Activated naive CD4-positive, alpha-beta T cell treated with anti-CD3 and anti-CD28 coated beads for 36 hours (primary cell): ENCODE results near the gene DPF3. TPM values are rescaled to one million over a fixed set of nuclear protein-coding genes. Genes with fewer than 3 reads are reported as not detected.

ENCODE experiments used
- CTCF ChIA-PET: fragments of 350-600 bp; sonication (Branson Sonifier 250); formaldehyde crosslinking; loops from one replicate; lab custom pipeline; 2021; ENCODE audit warnings: antibody characterized with exemption; lab: Charles Lee
- DNase-seq: peaks from one replicate; pipeline ENCODE4 v3.0.0-alpha.2; 2020
- H3K27ac Mint-ChIP-seq: one replicate; pipeline ENCODE4 v1.8.0; 2021; ENCODE audit warnings: mild to moderate bottlenecking, mixed read lengths
- H3K27me3 Mint-ChIP-seq: one replicate; pipeline ENCODE4 v1.8.0; 2021; ENCODE audit warnings: low read depth, mixed read lengths
- H3K36me3 Mint-ChIP-seq: one replicate; pipeline ENCODE4 v1.8.0; 2021; ENCODE audit warnings: low read depth, mixed read lengths
- H3K4me1 Mint-ChIP-seq: one replicate; pipeline ENCODE4 v1.8.0; 2021; ENCODE audit warnings: low read depth, mixed read lengths
- H3K4me3 Mint-ChIP-seq: one replicate; pipeline ENCODE4 v1.8.0; 2021; ENCODE audit warnings: mild to moderate bottlenecking, moderate library complexity, mixed read lengths
- H3K9me3 Mint-ChIP-seq: one replicate; pipeline ENCODE4 v1.8.0; 2021; ENCODE audit warnings: mixed read lengths
- intact Hi-C: fragments of 100-400 bp; cut with micrococcal nuclease; formaldehyde crosslinking; loops from one replicate; pipeline ENCODE4 v1.15.1; 2023
- total RNA-seq, 2 experiments: library from RNA; stranded (reverse); gene quantifications; one replicate each; pipeline ENCODE4 v1.2.3, GENCODE V29; 2021

The DPF3 gene
- total RNA-seq, 2 experiments from 2014 or later = 0.29 to 0.47 TPM

DNA sequence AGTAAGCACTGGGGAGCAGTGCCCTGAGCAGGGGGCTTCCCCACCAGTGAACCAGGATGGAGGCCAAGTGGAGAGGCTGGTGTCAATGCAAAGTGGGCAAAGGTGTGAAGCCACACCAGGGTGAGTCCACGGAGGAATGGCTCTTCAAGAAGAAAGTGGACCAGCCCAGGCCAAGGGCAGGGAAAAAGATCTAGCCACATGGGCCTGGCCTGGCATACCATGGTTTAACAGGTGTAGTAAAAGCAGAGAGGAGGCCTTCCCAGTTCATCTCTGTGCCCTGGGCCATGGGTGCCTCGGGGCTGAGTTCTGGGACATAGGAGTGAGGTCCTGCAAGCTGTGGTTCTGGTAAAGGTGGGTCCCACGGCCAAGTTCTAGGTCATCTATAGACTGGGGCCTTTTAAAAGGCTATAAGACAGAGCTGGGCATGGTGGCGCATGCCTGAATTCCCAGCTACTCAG is 153.4 kb downstream of the DPF3 start:
- Mint-ChIP-seq H3K4me3 (no peak overlapping the region), H3K36me3 (no peaks in the 10 kb centered on the region), H3K27ac (no peak overlapping the region), H3K4me1 (no peaks in the 10 kb centered on the region), H3K9me3 (no peaks in the 10 kb centered on the region), H3K27me3 (no peaks in the 10 kb centered on the region)
- no peak for DNase-seq
- CTCF ChIA-PET = no interaction called here
- intact Hi-C loops = no loop called here

DNA sequence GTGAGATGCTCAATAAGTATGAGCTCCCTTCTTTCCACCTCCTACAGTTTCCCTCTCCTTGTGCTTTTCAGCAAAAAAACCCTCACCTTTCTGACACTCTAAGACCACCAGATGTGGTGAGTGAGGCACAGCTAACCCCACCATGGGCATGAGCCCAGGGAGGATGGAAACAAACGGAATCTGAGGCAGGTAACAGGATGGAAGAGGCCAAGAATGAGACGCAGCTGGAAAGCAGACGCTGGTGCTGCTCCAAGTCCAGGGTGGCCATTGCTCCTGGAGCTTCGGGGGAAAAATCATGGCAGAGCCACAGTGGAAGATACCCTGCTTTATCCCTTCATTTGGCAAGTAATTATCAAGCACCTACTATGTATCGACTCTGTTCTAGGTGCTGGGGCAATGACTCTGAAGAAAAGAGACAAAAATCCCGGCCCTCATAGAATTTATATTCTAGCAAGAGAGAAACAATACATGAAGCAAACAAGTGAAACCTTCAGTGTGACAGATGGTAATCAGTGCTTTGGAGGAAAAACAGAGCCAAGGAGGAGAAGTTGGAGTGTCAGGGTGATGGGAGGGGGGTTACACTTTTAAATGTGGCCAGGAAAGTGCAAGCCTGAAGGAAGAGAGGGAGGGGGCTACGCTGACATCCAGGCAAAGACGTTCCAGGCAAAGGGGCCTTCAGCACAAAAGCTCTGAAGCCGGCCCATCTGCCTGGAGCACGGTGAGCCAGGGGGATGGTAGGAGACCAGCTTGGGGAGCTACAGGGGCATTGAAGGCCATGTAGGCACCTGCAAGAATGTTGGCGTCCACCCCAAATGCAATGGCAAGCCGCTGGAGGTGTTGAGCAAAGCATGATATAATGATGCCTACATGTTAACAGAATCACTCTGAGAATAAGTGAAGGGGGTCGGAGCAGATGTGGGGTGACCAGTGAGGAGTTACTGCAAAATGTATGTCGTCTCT is 154.2 kb downstream of the DPF3 start:
- CTCF ChIA-PET = interaction anchor here (0.8 kb wide), 1 partner anchor 96 kb away, joined by 3 read pairs; no protein-coding TSS in a partner anchor
- DNase-seq = no peak
- Mint-ChIP-seq H3K4me3 (no peak overlapping the region), H3K36me3 (no peaks in the 10 kb centered on the region), H3K9me3 (no peaks in the 10 kb centered on the region), H3K27me3 (no peaks in the 10 kb centered on the region), H3K4me1 (no peaks in the 10 kb centered on the region), H3K27ac (no peak overlapping the region)
- intact Hi-C loops = no loop called here

DNA sequence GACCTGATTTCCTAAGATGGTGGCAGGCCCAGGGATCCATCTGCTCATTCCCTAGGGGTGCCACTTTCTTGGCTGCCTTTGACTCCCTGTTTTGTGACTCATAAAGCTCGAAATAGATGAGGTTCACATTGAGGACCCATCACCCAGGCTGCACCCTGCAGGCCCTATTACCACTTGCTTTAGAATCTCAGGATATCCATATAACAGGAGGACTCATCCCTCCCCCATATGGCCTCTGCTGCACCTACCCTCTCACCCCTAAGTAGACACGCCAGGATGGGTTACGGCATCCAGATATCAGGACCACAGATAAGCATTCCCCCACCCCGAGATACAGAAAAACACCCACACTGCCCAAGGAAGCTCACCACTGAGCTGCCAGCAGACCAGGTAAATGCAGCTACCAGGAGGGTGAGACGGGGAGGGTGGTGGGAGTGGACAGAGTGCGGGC is 155.7 kb downstream of the DPF3 start:
- no peak overlapping the region for H3K4me3 Mint-ChIP-seq
- H3K36me3 Mint-ChIP-seq = no peaks in the 10 kb centered on the region
- no peaks in the 10 kb centered on the region for H3K27me3 Mint-ChIP-seq
- CTCF ChIA-PET = interaction anchor here (0.5 to 1.0 kb wide), 4 partner anchors 27 to 1377 kb away, joined by 3 to 4 read pairs (median 3); no protein-coding TSS in a partner anchor
- intact Hi-C loops = no loop called here
- no peaks in the 10 kb centered on the region for H3K9me3 Mint-ChIP-seq
- H3K27ac Mint-ChIP-seq = no peak overlapping the region
- no peaks in the 10 kb centered on the region for H3K4me1 Mint-ChIP-seq
- no peak for DNase-seq

DNA sequence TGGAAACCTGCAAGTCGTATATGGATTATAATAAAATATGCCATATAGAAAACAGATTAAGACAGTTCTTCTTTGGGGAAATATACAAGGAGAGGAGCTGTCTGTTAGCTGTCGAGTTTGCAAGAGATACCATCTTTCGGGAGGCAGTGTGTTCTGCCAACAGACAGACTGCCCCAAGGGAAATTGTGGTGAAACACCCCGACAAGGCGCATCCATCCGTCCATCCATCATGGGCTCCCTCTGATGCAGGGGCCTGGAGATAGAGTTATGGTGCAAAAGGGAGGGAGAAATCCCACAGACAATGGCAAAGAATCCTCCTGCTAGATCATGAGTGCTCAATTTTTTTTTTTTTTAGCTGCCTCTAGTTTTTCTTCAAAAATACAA is 156.3 kb downstream of the DPF3 start:
- H3K27me3 Mint-ChIP-seq = no peaks in the 10 kb centered on the region
- no peak overlapping the region for H3K27ac Mint-ChIP-seq
- no peaks in the 10 kb centered on the region for H3K4me1 Mint-ChIP-seq
- no peak overlapping the region for H3K4me3 Mint-ChIP-seq
- intact Hi-C loops = no loop called here
- H3K9me3 Mint-ChIP-seq = no peaks in the 10 kb centered on the region
- H3K36me3 Mint-ChIP-seq = no peaks in the 10 kb centered on the region
- CTCF ChIA-PET = interaction anchor here (0.6 to 1.1 kb wide), 4 partner anchors 28 to 265 kb away, joined by 3 to 5 read pairs (median 4); no protein-coding TSS in a partner anchor
- no peak for DNase-seq

DNA sequence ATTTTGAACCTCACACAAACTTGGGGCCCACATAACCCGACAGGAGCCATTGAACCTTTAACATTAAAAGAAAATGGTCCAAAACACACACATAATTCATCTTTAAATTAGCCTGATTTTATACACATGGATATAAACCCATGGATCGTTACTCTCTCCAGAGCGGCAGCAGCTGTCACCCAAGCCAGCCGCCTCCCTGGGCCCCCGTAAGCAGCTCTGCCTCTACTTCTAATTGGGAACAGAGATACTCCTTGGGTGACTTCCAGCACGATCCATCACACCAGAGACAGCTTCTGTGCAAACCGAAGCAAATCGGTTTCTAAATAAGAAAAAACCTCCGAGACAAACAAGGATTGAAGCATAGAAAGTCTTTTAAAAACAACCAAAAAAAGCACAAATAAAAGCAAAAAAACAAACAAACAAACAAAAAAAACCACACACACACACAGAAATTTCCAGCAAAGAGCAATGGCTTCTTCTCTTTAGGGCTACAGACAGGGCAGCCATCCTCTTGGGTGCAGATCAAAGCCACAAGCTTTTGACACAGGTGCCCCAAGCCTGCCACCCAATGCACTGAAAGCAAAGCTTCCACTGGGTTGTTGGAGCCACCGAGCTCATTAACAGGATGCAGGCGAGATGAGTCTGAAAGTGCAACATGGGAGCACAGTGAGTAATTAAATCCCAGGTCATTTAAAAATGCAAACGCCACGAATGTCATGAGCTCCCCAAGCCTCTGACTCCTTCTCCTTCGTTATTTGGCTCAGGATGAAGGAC is 156.9 kb downstream of the DPF3 start:
- Mint-ChIP-seq H3K9me3 (no peaks in the 10 kb centered on the region), H3K36me3 (no peaks in the 10 kb centered on the region), H3K4me1 (no peaks in the 10 kb centered on the region), H3K27ac (no peak overlapping the region), H3K4me3 (no peak overlapping the region), H3K27me3 (no peaks in the 10 kb centered on the region)
- no peak for DNase-seq
- CTCF ChIA-PET = interaction anchor here (0.6 to 1.1 kb wide), 3 partner anchors 31 to 264 kb away, joined by 3 to 5 read pairs (median 4); no protein-coding TSS in a partner anchor
- intact Hi-C loops = no loop called here

DNA sequence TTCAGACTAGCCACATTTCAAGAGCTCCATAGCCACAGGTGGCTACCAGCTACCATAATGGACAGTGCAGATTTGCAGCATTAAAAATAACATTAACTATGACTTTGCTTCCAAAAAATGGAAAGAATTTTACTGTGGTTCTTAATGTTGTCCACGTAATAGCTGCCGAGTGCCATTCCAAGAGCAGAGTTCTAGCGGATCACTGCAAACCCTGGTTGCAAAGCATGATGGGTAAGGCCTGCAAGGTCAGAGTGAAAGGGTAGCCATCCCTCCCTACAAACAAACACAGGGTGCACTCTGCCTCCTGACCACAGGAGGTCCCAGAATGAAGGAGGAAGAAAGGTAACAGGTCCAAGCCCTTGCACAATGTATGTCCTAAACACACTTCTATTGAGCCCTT is 157.6 kb downstream of the DPF3 start:
- no peak overlapping the region for H3K27ac Mint-ChIP-seq
- intact Hi-C loops = no loop called here
- H3K9me3 Mint-ChIP-seq = no peaks in the 10 kb centered on the region
- CTCF ChIA-PET = no interaction called here
- DNase-seq = no peak
- H3K36me3 Mint-ChIP-seq = no peaks in the 10 kb centered on the region
- no peaks in the 10 kb centered on the region for H3K27me3 Mint-ChIP-seq
- H3K4me3 Mint-ChIP-seq = no peak overlapping the region
- H3K4me1 Mint-ChIP-seq = no peaks in the 10 kb centered on the region

DNA sequence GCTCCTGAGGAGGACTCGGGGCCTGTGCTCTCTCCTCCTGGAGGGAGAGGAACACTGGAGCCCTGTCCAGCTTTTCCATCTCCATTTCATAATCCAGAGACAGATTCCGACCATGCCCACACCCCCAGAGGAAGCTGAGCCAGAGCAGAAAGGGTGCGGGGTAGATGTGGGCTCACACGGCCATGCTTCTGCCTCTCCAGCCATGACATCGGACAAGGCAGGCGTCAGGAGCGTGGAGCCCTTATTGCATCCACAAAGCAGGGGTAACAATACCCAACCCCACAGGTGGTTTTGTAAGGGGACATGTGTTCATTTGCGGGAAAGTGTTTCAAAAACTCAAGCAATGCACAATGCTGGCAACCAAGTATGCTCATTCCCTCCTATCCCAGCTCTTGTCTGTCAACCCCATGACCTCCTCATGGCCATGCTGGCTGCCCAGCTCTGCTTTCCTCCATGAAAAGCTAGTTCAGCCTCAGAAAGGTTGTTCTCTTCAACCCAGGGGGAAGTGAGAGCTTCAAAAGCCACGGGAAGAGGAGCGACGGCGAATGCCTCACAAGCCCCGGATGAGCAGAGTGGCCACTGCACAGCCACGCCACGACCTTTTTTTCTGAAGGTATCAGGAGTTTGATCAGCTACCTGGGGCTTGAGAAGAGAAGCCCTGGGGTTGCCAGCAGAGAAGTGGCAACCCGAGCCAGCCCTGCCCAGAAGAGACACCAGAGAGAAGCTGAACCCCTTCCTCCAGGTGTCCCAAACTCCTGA is 161.7 kb downstream of the DPF3 start:
- Mint-ChIP-seq H3K9me3 (no peaks in the 10 kb centered on the region), H3K27ac (no peak overlapping the region), H3K4me3 (no peak overlapping the region), H3K36me3 (no peaks in the 10 kb centered on the region), H3K27me3 (no peaks in the 10 kb centered on the region), H3K4me1 (no peaks in the 10 kb centered on the region)
- intact Hi-C loops = no loop called here
- CTCF ChIA-PET = interaction anchor here (1.3 kb wide), 1 partner anchor 173 kb away, joined by 3 read pairs; no protein-coding TSS in a partner anchor
- DNase-seq = no peak

DNA sequence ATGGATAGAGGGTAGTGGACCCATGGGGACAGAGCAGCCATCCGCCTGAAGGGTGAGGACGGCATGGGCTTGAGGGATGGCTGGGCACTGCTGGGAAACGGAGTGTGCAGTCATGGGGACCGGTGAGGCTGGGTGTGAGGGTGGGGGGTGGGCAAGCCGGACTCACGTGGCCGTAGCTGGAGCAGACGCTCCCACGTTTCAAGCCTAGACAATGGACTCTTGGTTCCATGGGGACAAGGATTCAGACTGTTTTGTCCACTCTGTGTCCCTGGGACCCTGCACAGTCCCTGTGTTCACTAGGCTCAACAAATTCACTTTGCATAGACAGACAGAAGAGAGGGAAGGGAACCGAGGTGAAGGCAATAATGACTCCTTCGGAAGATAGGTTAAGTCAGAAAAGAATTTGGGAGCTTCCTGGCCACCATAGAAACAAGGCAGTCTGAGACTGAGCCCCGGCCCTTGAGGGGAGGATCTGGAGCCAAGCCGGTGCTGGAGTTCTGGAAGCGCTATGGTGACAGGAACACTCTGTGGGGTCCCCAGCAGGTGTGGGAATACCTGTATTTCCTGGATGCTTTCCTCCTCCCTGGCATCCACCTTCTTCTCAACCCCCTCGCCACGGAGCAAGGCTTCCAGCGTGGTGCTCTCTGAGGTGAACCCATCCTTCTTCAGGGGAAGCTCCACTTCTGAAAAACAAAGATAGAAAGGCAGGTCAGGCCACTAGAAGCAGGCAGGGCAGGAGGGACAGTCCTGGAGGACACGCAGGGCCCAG is 162.5 kb downstream of the DPF3 start:
- no peaks in the 10 kb centered on the region for H3K9me3 Mint-ChIP-seq
- H3K27ac Mint-ChIP-seq = no peak overlapping the region
- H3K27me3 Mint-ChIP-seq = no peaks in the 10 kb centered on the region
- no peaks in the 10 kb centered on the region for H3K4me1 Mint-ChIP-seq
- intact Hi-C loops = no loop called here
- H3K4me3 Mint-ChIP-seq = no peak overlapping the region
- no peaks in the 10 kb centered on the region for H3K36me3 Mint-ChIP-seq
- CTCF ChIA-PET = interaction anchor here (1.3 kb wide), 1 partner anchor 174 kb away, joined by 3 read pairs; no protein-coding TSS in a partner anchor
- no peak for DNase-seq

DNA sequence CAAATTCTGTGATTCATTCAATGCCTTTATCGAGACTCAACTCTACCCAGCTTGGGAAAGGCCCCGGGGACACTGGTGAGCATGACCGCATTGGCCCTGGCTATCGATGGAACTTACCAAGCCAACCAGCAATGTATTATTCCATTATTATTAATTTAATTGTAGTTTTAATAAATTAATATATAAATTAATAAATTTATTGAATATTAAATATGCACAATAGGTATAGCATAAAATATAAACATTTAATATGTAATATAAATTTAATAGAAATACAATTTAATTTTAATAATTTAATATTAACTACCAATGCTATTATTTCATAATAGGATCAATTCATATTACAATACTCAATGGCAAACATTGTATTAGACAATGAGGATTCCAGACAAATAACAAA is 163.4 kb downstream of the DPF3 start:
- no peak overlapping the region for H3K27ac Mint-ChIP-seq
- no peaks in the 10 kb centered on the region for H3K4me1 Mint-ChIP-seq
- no peaks in the 10 kb centered on the region for H3K36me3 Mint-ChIP-seq
- intact Hi-C loops = no loop called here
- no peaks in the 10 kb centered on the region for H3K27me3 Mint-ChIP-seq
- H3K9me3 Mint-ChIP-seq = no peaks in the 10 kb centered on the region
- DNase-seq = no peak
- no peak overlapping the region for H3K4me3 Mint-ChIP-seq
- CTCF ChIA-PET = no interaction called here

DNA sequence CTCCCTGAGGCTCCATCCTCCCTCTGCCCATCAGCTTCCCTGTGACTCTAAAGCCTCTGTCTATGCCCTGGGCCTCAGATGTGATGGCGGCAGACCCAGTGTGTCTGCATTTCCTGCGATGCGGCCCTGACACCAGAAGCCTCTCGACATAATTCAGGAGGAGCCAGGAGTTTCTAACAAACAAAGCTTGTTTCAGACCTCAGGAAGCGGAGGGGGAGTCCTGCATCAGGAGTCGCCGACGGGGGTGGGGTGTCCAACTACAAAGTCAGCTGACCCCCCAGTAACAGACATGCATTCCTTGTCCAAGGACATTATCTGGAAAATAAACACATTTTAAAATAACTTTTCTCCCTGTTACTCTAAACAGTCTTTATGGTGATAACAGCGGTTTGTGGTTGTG is 167.5 kb downstream of the DPF3 start:
- Mint-ChIP-seq H3K4me3 (no peak overlapping the region), H3K4me1 (no peaks in the 10 kb centered on the region), H3K36me3 (no peaks in the 10 kb centered on the region), H3K27ac (no peak overlapping the region), H3K9me3 (no peaks in the 10 kb centered on the region), H3K27me3 (no peaks in the 10 kb centered on the region)
- intact Hi-C loops = no loop called here
- DNase-seq = no peak
- CTCF ChIA-PET = no interaction called here

DNA sequence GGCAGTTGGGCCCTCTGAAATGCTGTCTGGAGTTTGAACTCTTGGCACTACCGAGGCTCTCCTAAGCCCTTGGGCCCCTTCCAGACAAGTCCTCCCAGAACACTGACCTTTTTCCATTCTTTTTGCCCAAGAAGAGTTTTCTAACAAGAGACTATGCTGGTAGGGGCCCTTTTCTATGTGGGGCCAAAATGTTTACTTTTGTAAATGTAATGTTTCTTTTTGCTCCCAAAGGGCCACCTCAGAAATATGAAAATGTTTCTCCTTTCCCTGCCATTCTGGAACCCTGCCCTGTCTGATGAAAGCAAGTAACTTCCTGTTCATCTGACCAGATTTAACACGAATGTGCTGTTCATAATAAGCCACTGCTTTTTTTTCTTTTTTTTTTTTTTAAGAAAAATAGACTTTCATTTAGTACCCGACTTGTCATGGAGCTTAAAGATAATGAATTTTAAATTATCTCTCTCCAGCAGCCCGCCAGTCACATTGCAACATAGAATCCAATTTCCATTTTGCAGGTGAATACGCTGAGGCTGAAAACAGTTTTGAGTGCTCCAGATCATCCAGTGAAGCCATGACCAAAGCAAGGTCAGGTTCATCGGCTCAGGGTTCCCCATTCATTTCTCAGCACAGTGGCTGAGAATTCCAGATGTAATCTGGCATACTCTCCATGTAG is 169.9 kb downstream of the DPF3 start:
- Mint-ChIP-seq H3K9me3 (no peaks in the 10 kb centered on the region), H3K27ac (no peak overlapping the region), H3K4me3 (no peak overlapping the region), H3K36me3 (no peaks in the 10 kb centered on the region), H3K27me3 (no peaks in the 10 kb centered on the region), H3K4me1 (no peaks in the 10 kb centered on the region)
- no peak for DNase-seq
- intact Hi-C loops = no loop called here
- CTCF ChIA-PET = interaction anchor here (0.7 kb wide), 1 partner anchor 119 kb away, joined by 3 read pairs; no protein-coding TSS in a partner anchor
